GM12892 (cell line): ENCODE results near the gene CNOT2.

Source experiments
- POLR2A ChIP-seq: IDR thresholded peaks from 2 replicates; pipeline ENCODE4 v1.6.1; 2011; ENCODE audit warnings: low read depth, low read length, control low read depth
- POLR2AphosphoS5 ChIP-seq: IDR thresholded peaks from 2 replicates; pipeline ENCODE4 v1.6.1; 2011; ENCODE audit warnings: low read depth, low read length, control low read depth

- TF ChIP-seq POLR2A (no peak), POLR2AphosphoS5 (no peak)
These were observed 2.6 kb upstream of the CNOT2 start for GRCh38 chr12:70240673-70241072.
